ENCODE data around the gene CPTP.

CPTP gene

DNA sequence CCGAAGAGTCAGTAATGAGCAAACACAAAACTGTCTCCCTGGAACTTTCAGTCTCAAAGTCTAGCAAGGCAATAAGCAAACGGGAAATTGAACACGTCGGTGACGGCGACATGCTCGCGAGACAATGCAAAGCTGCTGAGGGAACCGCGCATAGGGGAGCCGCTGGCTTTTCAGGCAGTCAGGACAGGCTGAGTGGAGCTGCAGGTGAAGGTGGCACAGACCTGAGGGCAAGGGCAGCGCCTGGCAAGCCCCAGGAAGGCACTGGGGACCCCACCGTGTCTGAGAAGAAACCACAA, 5.0 kb upstream of the CPTP start:
- H4K5ac ChIP-seq (ENCODE audit: low read length): no peak overlapping the region
- H3K9ac ChIP-seq (ENCODE audit: low read length): no peak overlapping the region
- H3K27ac ChIP-seq (ENCODE audit: low read depth, low read length): no peak overlapping the region
- H2BK120ac ChIP-seq (ENCODE audit: low read depth, low read length): no peak overlapping the region
- H3K36me3 ChIP-seq (ENCODE audit: control insufficient read depth, insufficient read depth, low read length): no peaks in the 10 kb centered on the region
- H3K27me3 ChIP-seq (ENCODE audit: insufficient read depth, low read length, poor library complexity): no peaks in the 10 kb centered on the region
- no peak overlapping the region for H2BK5ac ChIP-seq (ENCODE audit: low read length)
- H3K23ac ChIP-seq (ENCODE audit: low read length): no peak overlapping the region
- no CpG with 5 or more reads among the region's 13 CpGs for WGBS (ENCODE audit: extremely low coverage, insufficient coverage, low lambda C conversion rate)
- H3K79me1 ChIP-seq (ENCODE audit: low read length): peaks cover 24% of the 10 kb centered on the region
- H3K4me1 ChIP-seq (ENCODE audit: control insufficient read depth, low read depth, low read length): peaks cover 2% of the 10 kb centered on the region
- no peak overlapping the region for H3K18ac ChIP-seq (ENCODE audit: low read length)
- H3K4ac ChIP-seq (ENCODE audit: low read depth, low read length): no peak overlapping the region
- no peak overlapping the region for H4K8ac ChIP-seq (ENCODE audit: low read depth, low read length)
- no peak overlapping the region for H3K56ac ChIP-seq (ENCODE audit: low read length)
- H2AK5ac ChIP-seq (ENCODE audit: low read length): no peak overlapping the region
- no peak overlapping the region for H3K4me2 ChIP-seq (ENCODE audit: low read length)
- no peak for DNase-seq
- H3K79me2 ChIP-seq (ENCODE audit: control insufficient read depth, insufficient read depth, low read length): peaks cover 38% of the 10 kb centered on the region
- no peak overlapping the region for H3K4me3 ChIP-seq (ENCODE audit: low read length)
- H2BK15ac ChIP-seq (replicated peaks; ENCODE audit: low read depth): no peak overlapping the region

DNA sequence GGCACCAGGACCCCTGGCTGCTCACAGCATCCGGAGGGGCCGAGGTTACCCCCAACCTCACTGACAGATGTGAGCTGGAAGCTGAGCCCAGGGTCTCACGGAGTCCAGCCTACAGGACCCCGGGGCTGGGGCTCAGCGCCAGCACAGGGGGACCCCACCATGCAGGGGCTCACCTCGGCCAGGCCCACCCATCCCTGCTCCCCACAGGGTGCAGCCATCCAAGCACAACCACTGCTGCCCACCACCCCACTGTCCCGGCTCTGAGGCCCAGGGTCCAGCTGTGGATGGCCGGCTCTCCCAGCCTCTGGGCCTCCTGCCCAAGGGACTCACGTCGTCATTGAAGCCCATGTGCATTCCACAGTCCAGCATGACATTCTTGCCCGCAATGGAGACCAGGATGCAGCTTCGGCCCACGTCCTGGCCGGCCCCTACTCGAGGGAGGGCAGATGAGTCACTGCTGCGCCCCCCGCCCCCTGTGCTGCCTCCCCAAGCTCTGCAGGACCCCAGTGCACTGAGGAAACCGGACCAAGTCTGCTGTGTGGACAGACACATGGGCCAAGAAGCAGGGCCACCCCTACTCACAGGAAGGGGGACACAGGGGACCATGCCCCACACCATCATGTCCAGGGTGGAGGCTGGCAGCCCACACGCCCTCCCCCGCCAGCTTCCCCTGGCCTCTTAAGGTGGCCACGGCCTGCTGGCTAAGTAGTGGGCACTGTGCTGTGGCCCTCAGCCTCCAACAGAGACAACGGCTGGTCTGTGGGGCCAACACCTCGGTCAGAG, 3.7 kb upstream of the CPTP start:
- Histone ChIP-seq H3K4me2 (ENCODE audit: low read length) (no peak overlapping the region), H3K27ac (ENCODE audit: low read depth, low read length) (no peak overlapping the region), H3K4ac (ENCODE audit: low read depth, low read length) (no peak overlapping the region), H3K4me1 (ENCODE audit: control insufficient read depth, low read depth, low read length) (no peaks in the 10 kb centered on the region), H3K18ac (ENCODE audit: low read length) (no peak overlapping the region), H3K4me3 (ENCODE audit: low read length) (no peak overlapping the region), H3K36me3 (ENCODE audit: control insufficient read depth, insufficient read depth, low read length) (no peaks in the 10 kb centered on the region), H2BK15ac (replicated peaks; ENCODE audit: low read depth) (no peak overlapping the region), H2AK5ac (ENCODE audit: low read length) (no peak overlapping the region), H3K79me2 (ENCODE audit: control insufficient read depth, insufficient read depth, low read length) (peaks cover 41% of the 10 kb centered on the region), H3K56ac (ENCODE audit: low read length) (no peak overlapping the region), H3K9ac (ENCODE audit: low read length) (no peak overlapping the region), H3K27me3 (ENCODE audit: insufficient read depth, low read length, poor library complexity) (no peaks in the 10 kb centered on the region), H2BK5ac (ENCODE audit: low read length) (no peak overlapping the region), H4K8ac (ENCODE audit: low read depth, low read length) (no peak overlapping the region), H3K23ac (ENCODE audit: low read length) (no peak overlapping the region), H2BK120ac (ENCODE audit: low read depth, low read length) (no peak overlapping the region), H4K5ac (ENCODE audit: low read length) (no peak overlapping the region), H3K79me1 (ENCODE audit: low read length) (peaks cover 26% of the 10 kb centered on the region)
- WGBS (ENCODE audit: extremely low coverage, insufficient coverage, low lambda C conversion rate): no CpG with 5 or more reads among the region's 23 CpGs
- DNase-seq: no peak

DNA sequence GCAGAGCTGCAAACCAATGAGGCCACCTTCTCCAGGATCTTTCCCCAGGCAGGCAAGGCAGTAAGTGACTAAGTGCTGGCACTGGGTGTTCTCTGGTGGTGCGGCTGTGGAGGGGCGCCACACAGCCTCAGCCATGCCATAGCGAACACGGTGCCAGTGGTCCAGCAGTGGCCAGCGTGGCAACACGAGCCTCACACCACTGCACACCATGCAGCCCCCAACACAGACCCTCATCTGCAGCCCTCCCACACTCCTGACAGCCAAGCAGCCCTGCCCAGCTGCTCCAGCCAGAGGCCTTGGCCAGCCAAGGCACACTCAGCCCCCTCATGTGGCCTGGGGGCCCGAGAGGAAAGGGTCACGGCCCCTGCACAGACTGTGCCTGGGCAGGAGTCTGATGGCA, 3.1 kb upstream of the CPTP start:
- Histone ChIP-seq H2AK5ac (ENCODE audit: low read length) (no peak overlapping the region), H3K79me2 (ENCODE audit: control insufficient read depth, insufficient read depth, low read length) (peaks cover 41% of the 10 kb centered on the region), H4K8ac (ENCODE audit: low read depth, low read length) (no peak overlapping the region), H3K27me3 (ENCODE audit: insufficient read depth, low read length, poor library complexity) (no peaks in the 10 kb centered on the region), H2BK15ac (replicated peaks; ENCODE audit: low read depth) (no peak overlapping the region), H2BK120ac (ENCODE audit: low read depth, low read length) (no peak overlapping the region), H2BK5ac (ENCODE audit: low read length) (no peak overlapping the region), H3K4ac (ENCODE audit: low read depth, low read length) (no peak overlapping the region), H3K4me1 (ENCODE audit: control insufficient read depth, low read depth, low read length) (no peaks in the 10 kb centered on the region), H3K79me1 (ENCODE audit: low read length) (peaks cover 26% of the 10 kb centered on the region), H3K4me3 (ENCODE audit: low read length) (no peak overlapping the region), H3K23ac (ENCODE audit: low read length) (no peak overlapping the region), H3K56ac (ENCODE audit: low read length) (no peak overlapping the region), H3K4me2 (ENCODE audit: low read length) (no peak overlapping the region), H3K18ac (ENCODE audit: low read length) (no peak overlapping the region), H3K36me3 (ENCODE audit: control insufficient read depth, insufficient read depth, low read length) (no peaks in the 10 kb centered on the region), H3K27ac (ENCODE audit: low read depth, low read length) (no peak overlapping the region), H4K5ac (ENCODE audit: low read length) (no peak overlapping the region), H3K9ac (ENCODE audit: low read length) (no peak overlapping the region)
- no peak for DNase-seq
- no CpG with 5 or more reads among the region's 8 CpGs for WGBS (ENCODE audit: extremely low coverage, insufficient coverage, low lambda C conversion rate)

DNA sequence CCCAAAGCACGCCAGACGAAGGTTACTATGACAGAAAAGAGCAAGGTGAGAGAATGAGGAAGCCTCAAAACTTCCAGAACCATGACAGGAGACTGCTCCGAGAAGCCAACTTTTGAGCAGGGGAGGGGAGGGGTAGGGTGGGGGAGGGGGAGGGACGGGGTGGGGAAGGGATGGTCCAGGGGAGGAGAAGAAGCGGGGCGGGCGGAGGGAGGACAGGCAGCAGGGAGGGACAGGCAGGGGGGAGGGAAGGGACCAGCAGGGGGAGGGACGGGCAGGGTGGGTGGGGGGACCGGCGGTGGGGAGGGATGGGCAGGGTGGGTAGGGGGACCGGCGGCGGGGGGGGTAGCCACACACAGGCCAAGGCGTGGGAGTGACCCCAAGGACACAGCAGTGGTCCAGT, 2.2 kb upstream of the CPTP start:
- H3K23ac ChIP-seq (ENCODE audit: low read length): no peak overlapping the region
- H3K27me3 ChIP-seq (ENCODE audit: insufficient read depth, low read length, poor library complexity): no peaks in the 10 kb centered on the region
- no peak overlapping the region for H2BK15ac ChIP-seq (replicated peaks; ENCODE audit: low read depth)
- H4K5ac ChIP-seq (ENCODE audit: low read length): no peak overlapping the region
- H2BK120ac ChIP-seq (ENCODE audit: low read depth, low read length): no peak overlapping the region
- DNase-seq: no peak
- no peak overlapping the region for H3K9ac ChIP-seq (ENCODE audit: low read length)
- H2AK5ac ChIP-seq (ENCODE audit: low read length): no peak overlapping the region
- H3K79me2 ChIP-seq (ENCODE audit: control insufficient read depth, insufficient read depth, low read length): peaks cover 41% of the 10 kb centered on the region
- H3K36me3 ChIP-seq (ENCODE audit: control insufficient read depth, insufficient read depth, low read length): no peaks in the 10 kb centered on the region
- H3K79me1 ChIP-seq (ENCODE audit: low read length): peaks cover 26% of the 10 kb centered on the region
- no peak overlapping the region for H3K4me3 ChIP-seq (ENCODE audit: low read length)
- no peaks in the 10 kb centered on the region for H3K4me1 ChIP-seq (ENCODE audit: control insufficient read depth, low read depth, low read length)
- no peak overlapping the region for H3K27ac ChIP-seq (ENCODE audit: low read depth, low read length)
- H3K56ac ChIP-seq (ENCODE audit: low read length): no peak overlapping the region
- no peak overlapping the region for H2BK5ac ChIP-seq (ENCODE audit: low read length)
- H4K8ac ChIP-seq (ENCODE audit: low read depth, low read length): no peak overlapping the region
- H3K4me2 ChIP-seq (ENCODE audit: low read length): no peak overlapping the region
- no CpG with 5 or more reads among the region's 14 CpGs for WGBS (ENCODE audit: extremely low coverage, insufficient coverage, low lambda C conversion rate)
- H3K4ac ChIP-seq (ENCODE audit: low read depth, low read length): no peak overlapping the region
- H3K18ac ChIP-seq (ENCODE audit: low read length): no peak overlapping the region

DNA sequence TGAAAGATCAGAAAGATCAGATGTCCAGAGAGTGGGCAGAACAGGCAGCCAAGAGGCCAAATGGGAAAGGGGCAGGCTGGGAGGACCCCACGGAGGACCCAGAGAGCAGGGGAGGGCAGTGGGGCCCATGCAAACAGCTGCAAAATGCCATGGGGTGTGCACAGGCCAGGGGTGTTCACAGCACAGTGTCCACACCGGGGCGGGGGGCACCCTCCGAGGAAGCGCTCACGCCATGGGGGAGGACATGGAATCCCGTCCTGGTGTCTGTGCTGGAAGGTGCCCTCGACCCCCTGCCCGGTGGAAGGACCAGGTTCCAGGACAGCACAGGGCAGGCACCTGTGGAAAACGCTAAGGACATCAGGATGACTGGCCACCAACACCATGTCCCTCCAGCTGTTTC, 1.6 kb upstream of the CPTP start:
- no peaks in the 10 kb centered on the region for H3K27me3 ChIP-seq (ENCODE audit: insufficient read depth, low read length, poor library complexity)
- WGBS (ENCODE audit: extremely low coverage, insufficient coverage, low lambda C conversion rate): no CpG with 5 or more reads among the region's 10 CpGs
- H3K23ac ChIP-seq (ENCODE audit: low read length): no peak overlapping the region
- H4K5ac ChIP-seq (ENCODE audit: low read length): no peak overlapping the region
- no peak overlapping the region for H3K27ac ChIP-seq (ENCODE audit: low read depth, low read length)
- H3K4ac ChIP-seq (ENCODE audit: low read depth, low read length): no peak overlapping the region
- DNase-seq: no peak
- H2AK5ac ChIP-seq (ENCODE audit: low read length): no peak overlapping the region
- H3K4me2 ChIP-seq (ENCODE audit: low read length): no peak overlapping the region
- no peaks in the 10 kb centered on the region for H3K36me3 ChIP-seq (ENCODE audit: control insufficient read depth, insufficient read depth, low read length)
- H3K18ac ChIP-seq (ENCODE audit: low read length): no peak overlapping the region
- no peaks in the 10 kb centered on the region for H3K4me1 ChIP-seq (ENCODE audit: control insufficient read depth, low read depth, low read length)
- H4K8ac ChIP-seq (ENCODE audit: low read depth, low read length): no peak overlapping the region
- H3K9ac ChIP-seq (ENCODE audit: low read length): no peak overlapping the region
- H3K79me1 ChIP-seq (ENCODE audit: low read length): peaks cover 24% of the 10 kb centered on the region
- no peak overlapping the region for H2BK5ac ChIP-seq (ENCODE audit: low read length)
- H3K79me2 ChIP-seq (ENCODE audit: control insufficient read depth, insufficient read depth, low read length): peaks cover 41% of the 10 kb centered on the region
- no peak overlapping the region for H3K4me3 ChIP-seq (ENCODE audit: low read length)
- H2BK15ac ChIP-seq (replicated peaks; ENCODE audit: low read depth): no peak overlapping the region
- no peak overlapping the region for H3K56ac ChIP-seq (ENCODE audit: low read length)
- H2BK120ac ChIP-seq (ENCODE audit: low read depth, low read length): no peak overlapping the region

DNA sequence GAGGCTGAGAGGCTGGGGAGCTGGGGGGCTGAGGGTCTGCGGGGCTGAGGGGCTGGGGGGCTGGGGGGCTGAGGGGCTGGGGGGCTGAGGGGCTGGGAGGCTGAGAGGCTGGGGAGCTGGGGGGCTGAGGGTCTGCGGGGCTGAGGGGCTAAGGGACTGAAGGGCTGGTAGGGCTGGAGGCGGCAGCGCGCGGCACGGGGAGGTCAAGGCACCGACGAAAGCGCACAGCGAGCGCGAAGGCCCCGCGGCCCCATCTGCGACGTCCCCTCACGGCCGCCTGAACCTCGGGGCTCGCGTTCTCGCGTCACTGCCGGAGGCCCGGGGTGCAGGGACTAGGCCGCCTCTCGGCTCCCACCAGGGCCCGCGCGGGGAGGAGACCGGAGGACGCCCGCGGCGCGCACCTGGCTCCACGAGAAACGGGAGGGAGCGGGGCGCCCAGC, 498 bp upstream of the CPTP start:
- peaks cover 41% of the 10 kb centered on the region for H3K79me2 ChIP-seq (ENCODE audit: control insufficient read depth, insufficient read depth, low read length)
- H3K79me1 ChIP-seq (ENCODE audit: low read length): peaks cover 24% of the 10 kb centered on the region
- peak overlapping the region; percentile 66 for H3K23ac ChIP-seq (ENCODE audit: low read length)
- no peaks in the 10 kb centered on the region for H3K4me1 ChIP-seq (ENCODE audit: control insufficient read depth, low read depth, low read length)
- H3K36me3 ChIP-seq (ENCODE audit: control insufficient read depth, insufficient read depth, low read length): no peaks in the 10 kb centered on the region
- H3K18ac ChIP-seq (ENCODE audit: low read length): peak overlapping the region; percentile 35
- no CpG with 5 or more reads among the region's 41 CpGs for WGBS (ENCODE audit: extremely low coverage, insufficient coverage, low lambda C conversion rate)
- H2AK5ac ChIP-seq (ENCODE audit: low read length): no peak overlapping the region
- H3K56ac ChIP-seq (ENCODE audit: low read length): peak overlapping the region; percentile 97
- no peaks in the 10 kb centered on the region for H3K27me3 ChIP-seq (ENCODE audit: insufficient read depth, low read length, poor library complexity)
- no peak overlapping the region for H2BK15ac ChIP-seq (replicated peaks; ENCODE audit: low read depth)
- peak overlapping the region; percentile 89 for H3K4me3 ChIP-seq (ENCODE audit: low read length)
- H3K4ac ChIP-seq (ENCODE audit: low read depth, low read length): peak overlapping the region; percentile 75
- no peak overlapping the region for H4K5ac ChIP-seq (ENCODE audit: low read length)
- peak overlapping the region; percentile 28 for H3K27ac ChIP-seq (ENCODE audit: low read depth, low read length)
- no peak overlapping the region for H2BK120ac ChIP-seq (ENCODE audit: low read depth, low read length)
- no peak overlapping the region for H2BK5ac ChIP-seq (ENCODE audit: low read length)
- no peak overlapping the region for H4K8ac ChIP-seq (ENCODE audit: low read depth, low read length)
- peak overlapping the region; percentile 36 for H3K4me2 ChIP-seq (ENCODE audit: low read length)
- H3K9ac ChIP-seq (ENCODE audit: low read length): peak overlapping the region; percentile 94
- no peak for DNase-seq

Data from mesendoderm (in vitro differentiated cells).